CD4-positive, alpha-beta T cell treated with Interleukin-1 beta for 1 hour (primary cell): ENCODE data around the gene NHERF2.
A peak's percentile ranks its signal among the peaks of the same experiment; 100 is the strongest.

Source experiments
- DNase-seq, 2 donors: peaks; one replicate each; pipeline ENCODE4 v3.0.0-alpha.2; 2020 to 2022

Gene NHERF2

DNA sequence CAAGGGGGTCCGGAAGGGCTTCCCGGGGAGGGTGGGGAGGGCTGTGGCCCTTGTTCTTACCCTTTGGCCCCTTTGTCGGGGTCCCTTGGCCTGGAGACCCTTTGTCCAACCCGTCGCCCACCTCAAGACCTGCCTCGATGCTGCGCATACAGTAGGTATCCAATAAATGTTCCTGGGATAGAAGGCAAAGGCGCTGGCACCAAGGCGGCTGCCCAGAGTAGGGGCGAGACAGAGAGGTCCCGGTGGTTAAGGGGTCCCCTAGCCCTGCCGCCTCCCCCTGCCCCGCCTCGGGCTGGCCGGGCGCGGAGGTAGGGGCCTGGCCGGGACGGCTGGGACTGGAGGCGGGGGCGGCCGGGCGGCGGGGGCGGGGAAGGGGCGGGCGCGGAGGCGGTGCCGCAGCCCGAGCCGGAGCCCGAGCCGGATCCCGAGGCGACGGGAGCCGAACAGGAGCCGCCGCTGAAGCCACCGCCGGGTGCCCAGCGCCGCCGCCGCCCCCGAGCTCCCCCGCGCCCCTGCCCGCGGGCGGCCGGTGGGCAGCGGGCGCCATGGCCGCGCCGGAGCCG, at the start of gene NHERF2:
NHERF2 (plus strand) TSS at position 442 of the 563 bp plus-strand sequence; CDS start at position 546, 104 bp downstream.
- DNase-seq = no peak

DNA sequence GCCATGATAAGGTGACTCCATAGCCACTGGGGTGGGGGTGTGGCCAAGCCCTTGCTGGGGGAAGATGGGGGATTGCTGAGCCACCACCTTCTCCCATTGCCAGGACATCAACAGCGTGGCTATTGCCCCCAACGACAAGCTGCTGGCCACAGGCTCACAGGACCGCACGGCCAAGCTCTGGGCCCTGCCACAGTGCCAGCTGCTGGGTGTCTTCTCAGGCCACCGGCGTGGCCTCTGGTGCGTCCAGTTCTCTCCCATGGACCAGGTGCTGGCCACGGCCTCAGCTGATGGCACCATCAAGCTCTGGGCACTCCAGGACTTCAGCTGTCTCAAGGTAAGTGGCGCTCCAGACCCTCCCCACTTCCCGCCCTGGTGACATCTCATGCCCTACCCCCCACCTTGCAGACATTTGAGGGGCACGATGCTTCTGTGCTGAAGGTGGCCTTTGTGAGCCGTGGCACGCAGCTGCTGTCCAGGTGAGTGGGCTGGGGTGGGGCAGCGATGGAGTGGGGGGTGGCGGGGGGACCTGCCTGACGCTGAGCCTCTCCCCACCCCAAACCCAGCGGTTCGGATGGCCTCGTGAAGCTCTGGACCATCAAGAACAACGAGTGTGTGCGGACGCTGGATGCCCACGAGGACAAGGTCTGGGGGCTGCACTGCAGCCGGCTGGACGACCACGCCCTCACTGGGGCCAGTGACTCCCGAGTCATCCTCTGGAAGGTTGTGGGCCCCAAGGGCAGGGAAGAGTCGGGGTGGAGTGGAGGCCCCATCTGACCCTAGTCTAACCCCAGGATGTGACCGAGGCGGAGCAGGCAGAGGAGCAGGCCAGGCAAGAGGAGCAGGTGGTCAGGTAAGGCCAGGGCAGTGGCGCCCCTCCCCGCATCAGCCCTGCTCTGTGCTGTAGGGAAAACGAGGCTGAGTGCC, 49.5 kb upstream of the NHERF2 start:
- no peak for DNase-seq

DNA sequence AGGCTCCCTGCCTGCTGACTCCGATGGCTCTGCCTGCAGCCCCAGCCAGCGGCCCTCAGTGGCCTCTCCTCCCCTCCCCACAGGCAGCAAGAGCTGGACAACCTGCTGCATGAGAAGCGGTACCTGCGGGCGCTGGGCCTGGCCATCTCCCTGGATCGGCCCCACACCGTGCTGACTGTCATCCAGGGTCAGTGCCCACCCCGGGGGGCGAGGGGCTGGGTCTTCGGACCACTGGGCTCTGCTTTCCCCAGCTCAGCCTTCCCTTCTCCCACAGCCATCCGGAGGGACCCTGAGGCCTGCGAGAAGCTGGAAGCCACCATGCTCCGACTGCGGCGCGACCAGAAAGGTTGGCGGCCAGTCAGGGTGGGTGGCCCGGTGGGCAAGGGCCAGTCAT, 48.8 kb upstream of the NHERF2 start:
- no peak for DNase-seq

DNA sequence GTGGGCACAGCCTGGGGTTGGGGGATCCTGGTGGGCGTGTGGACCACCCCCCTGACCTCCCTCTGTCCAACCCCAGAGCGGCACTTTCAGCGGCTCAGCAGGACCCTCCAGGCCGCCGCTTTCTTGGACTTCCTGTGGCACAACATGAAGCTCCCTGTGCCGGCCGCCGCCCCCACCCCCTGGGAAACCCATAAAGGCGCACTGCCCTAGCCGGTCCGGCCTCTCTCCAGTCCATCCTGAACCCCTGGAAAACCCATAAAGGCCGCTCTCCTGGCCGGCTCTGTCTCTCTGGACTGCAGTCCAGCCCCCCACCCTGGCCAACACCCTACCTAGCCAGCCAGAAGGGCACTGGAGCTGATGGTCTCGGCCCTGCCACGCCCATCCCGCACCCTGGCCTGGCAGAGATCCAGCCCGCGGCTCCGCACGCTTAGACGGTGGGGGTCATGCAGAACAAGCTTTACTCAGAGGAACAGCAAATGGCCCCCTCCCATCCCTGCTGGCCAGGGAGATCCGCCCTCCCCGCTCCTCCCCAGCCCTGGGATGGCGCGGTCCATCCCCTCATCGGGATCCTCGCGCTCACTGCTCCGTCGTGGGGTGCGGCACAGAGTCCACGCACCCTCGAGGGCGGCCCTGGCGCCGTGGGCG, 48.1 kb upstream of the NHERF2 start:
- DNase-seq = no peak

DNA sequence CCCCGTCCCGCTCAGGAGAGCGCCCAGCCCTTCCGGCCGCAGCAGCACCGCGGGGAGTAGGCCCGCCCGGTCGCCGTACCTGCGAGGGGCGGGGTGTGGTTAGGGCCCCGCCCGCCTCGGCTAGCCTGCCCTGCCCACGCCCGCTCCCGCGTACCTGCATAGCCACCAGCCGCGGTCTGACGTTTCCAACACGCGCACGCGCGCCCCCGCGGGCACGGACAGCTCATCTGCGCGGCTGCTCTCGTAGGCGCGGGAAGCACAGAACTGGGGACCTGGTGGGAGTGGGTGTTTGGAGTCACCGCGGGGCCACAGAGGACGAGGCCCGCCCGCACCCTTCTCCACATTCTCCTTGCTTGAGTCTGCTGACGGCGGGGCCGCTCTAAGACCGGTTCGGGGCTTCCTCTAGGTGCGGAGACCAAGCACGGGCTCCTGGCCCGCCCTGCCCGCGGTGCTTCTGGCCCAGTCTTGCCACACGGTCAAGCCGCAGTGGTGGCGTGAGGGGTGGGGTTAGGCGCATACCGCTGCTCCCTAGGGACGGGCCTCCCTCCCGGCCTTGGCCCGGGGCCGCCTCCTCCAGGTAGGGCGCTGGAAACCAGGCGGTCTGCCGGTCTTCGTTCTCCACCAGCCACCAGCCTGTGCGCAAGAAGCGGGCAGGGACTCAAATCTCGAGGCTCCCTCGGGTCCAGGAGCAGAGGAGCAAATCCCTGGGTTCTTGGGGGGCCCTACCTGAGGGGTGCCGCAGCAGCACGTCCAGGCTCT, 47.3 kb upstream of the NHERF2 start:
- DNase-seq = peak; percentile 28 to 46

DNA sequence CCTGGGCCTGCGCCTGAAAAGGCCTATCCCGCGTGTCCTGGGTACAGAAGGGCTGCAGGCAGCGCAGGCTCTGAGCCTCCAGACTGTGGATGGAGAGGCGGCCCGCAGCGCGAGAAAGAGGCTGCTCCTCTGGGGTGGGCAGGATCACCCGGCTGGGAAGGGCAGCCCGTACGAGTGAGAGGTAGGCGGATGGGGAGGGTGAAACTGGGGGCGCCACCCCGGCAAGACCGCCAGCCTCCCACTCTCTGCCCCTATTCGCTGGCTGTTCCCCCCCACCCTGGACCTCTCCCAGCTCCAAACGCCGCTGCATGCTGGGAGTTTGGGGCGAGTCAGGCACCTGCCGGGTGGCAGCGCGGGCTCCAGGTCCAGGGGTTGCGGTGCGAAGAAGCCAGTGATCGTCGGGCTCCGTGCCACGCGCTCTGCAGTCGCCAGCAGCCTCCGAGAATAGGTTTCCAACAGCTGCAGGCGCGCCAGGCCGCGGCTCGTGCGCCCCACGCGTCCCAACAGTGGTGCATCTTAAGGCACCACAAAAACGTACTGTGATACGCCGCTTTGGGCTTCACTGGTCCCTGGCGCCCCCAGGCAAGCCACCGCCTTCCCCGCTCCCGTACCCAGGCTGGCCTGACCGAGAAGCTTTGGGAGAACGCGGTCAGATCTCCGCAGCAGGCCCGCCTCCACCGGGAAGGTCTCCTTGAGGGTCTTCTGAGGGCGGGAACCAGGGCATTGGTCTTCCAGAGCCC, 46.5 kb upstream of the NHERF2 start:
- no peak for DNase-seq

DNA sequence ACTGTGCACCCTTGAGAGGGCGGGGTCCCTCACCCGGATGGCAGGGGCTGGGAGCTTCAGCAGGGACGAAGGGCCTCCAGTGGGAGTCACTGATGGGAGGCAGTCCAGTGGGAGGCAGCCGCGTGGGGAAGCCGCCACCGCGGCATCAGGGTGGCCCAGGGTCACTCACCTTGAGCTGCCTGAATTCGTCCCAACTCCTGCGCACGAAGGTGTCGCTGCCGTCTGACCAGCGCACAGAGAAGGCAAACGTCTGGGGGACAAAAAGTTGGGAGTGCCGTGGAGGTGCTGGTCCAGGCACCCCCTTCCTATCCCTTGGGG, 46.0 kb upstream of the NHERF2 start:
- DNase-seq = no peak

DNA sequence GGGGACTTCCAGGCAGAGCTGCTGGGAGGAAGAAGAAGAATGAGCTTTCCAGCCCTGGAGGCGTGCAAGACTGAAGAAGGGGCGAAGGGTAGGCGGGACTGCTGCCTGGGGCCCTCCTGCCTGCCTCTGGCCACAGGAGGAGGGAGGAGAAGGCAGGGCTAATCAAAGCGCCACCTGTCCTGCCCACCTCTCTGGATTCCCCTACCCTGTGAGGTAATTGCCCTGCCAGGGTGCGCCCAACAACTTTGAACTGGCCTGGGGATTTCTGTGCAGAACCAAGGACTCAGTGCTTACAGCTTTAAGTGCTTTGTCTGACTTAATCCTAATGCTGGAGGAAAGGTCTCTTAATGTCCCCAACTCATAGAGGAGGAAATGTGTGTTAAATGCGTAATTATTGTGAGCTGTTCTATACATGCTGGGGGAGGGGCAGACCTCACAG, 45.3 kb upstream of the NHERF2 start, which contains the start of gene NOXO1:
NOXO1 (minus strand) TSS at position 72 of the 439 bp plus-strand sequence. CDS start 290 bp downstream, outside the sequence.
- no peak for DNase-seq

DNA sequence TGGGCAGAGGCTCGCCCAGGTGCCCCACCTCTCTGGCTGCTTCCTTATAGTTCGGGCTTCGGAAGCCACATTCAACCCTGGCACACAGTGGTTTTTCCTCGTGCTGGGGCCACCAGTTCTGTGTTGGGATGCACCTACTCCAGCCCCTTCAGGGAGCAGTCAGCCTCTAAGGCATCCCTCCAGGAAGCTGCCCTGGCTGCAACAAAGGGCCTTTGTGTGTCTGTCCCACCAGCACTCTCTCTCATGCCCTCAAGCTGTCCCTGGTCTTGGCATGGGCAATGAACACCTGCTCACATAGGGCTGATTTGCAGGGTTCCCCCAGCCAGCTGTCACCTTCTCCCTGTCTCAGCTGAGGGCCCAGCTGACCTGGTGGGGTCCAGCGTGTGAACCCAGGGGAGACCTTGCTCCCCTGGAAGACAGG, 44.7 kb upstream of the NHERF2 start:
- DNase-seq = no peak

DNA sequence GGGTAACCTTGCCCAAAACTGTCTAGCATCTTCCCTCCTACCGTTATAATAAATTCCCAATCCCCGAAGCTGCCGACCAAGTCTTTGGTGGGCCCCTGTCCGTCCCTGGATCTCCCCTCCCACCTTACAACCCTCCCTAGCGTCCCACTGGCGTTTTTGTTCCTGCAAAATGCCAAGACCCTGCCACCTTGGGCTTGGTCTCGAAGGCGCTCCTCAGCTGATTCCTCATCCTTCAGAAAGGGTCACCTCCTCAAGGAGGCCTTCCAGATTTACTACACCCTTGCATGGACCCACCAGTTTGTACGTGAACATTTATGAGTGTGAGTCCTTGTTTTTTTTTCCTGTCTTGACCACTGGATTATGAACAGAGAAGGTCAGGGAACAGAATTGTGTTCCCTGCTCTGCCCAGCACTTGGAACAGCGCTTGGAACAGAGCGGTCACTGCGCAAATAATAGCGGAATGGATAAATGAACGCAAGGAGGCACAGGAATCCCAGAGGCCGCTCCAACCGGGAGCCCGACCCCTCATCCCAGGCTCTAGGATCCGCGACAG, 43.6 kb upstream of the NHERF2 start:
- DNase-seq = no peak

DNA sequence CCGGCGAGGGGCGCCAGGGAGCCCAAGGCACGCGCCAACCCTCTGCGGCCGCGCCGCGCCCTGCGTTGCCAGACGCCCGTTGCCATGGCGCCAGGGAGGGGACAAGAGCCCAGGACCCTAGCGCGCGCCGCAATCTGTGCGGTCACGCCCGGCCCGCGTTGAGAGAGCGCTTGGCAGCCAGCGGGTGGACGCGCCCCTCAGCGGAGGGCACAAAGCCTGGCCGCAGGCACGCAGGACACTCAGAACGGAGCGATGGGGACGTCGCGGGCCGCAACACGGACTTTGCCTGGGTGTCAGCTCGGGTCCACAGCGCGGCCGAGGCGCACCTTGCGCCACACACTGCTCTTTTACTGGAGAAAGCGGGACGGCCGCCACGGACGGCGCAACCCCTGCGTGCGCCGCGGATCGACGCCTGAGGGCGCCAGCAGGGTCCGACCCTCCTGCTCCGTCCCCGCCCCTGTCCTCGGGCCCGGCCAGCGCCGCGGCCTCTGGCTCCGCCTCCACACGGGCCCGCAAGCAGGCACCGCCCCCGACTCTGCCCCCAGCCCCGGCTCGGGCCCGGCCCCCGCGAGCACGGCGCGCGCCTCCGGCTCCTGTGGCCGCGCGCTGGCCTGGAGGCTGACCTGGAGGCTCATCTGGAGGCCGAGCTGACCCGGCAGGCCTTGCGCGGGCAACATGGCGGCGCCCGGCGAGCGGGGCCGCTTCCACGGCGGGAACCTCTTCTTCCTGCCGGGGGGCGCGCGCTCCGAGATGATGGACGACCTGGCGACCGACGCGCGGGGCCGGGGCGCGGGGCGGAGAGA, 43.0 kb upstream of the NHERF2 start, which contains the start of gene GFER:
GFER (plus strand) TSS at position 650 of the 803 bp plus-strand sequence; CDS start at position 676, 26 bp downstream.
- DNase-seq = peak; percentile 80 to 86

DNA sequence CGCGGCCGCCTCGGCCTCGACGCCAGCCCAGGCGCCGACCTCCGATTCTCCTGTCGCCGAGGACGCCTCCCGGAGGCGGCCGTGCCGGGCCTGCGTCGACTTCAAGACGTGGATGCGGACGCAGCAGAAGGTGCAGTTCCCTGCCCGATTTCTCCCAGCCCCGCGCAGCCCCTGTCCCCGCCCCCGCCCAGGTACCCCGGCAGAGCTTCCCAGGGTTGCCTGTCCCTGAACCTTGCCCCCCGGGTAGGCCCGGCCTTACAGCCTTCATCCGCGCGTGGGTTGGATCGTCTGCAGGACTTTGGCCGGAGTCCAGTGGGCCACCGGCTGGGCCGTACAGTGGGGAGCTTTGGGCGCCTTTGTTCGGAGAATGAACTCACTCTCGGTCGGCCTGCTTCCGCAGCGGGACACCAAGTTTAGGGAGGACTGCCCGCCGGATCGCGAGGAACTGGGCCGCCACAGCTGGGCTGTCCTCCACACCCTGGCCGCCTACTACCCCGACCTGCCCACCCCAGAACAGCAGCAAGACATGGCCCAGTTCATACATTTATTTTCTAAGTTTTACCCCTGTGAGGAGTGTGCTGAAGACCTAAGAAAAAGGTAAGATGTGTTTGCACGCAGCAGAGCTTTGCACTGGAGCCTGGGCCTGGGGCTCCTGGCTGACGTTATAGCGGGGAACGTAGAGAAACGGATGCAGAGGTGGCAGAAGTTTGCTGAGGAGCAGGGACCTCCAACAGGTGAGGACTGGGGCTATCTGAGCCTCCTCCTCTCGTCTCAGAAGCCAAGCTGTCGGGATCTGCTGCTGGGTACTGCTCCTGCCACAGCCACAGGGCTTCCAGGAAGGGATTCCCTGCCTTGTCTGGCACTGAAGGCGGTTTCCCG, 42.1 kb upstream of the NHERF2 start:
- no peak for DNase-seq

DNA sequence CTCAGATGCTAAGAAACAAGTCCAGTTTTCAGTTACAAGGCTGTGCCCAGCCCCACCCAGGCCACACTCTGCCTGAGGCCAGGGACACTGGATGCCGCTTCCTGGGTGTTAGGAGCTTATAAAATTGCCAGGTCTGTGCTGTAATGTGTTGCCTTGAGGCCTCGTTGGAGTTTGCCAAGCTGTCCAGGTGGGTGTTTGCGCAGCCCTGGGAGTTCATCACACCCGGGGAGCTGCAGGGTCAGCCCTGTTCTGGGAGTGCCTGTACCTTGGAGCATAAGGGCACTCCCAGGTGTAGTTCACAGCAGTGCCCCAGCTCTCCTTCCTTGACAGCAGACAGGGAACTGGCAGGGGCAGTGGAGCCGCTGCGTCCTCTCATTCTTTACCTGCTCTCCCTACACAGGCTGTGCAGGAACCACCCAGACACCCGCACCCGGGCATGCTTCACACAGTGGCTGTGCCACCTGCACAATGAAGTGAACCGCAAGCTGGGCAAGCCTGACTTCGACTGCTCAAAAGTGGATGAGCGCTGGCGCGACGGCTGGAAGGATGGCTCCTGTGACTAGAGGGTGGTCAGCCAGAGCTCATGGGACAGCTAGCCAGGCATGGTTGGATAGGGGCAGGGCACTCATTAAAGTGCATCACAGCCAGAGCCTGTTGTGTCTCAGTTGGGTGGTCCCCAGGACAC, 41.1 kb upstream of the NHERF2 start:
- no peak for DNase-seq

DNA sequence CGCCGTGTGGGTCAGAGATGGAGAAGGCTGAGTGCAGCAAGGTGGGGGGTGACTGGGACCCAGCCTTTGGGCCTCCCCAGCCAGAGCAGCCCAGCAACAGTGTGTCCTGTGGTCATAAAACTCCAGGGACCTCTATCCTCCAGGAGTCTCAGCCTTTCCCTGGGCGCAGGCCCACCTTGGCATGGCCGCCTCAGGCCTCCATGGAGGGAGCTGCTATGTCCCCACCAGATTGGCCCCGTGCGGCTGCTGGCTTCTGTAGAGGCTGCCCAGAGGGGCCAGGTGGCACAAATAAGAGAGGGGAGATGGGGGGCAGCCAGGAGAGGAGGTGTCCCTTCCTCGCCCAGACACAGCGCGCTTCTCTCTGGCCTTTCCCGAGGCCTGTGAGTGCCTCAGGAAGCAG, 39.5 kb upstream of the NHERF2 start:
- no peak for DNase-seq

DNA sequence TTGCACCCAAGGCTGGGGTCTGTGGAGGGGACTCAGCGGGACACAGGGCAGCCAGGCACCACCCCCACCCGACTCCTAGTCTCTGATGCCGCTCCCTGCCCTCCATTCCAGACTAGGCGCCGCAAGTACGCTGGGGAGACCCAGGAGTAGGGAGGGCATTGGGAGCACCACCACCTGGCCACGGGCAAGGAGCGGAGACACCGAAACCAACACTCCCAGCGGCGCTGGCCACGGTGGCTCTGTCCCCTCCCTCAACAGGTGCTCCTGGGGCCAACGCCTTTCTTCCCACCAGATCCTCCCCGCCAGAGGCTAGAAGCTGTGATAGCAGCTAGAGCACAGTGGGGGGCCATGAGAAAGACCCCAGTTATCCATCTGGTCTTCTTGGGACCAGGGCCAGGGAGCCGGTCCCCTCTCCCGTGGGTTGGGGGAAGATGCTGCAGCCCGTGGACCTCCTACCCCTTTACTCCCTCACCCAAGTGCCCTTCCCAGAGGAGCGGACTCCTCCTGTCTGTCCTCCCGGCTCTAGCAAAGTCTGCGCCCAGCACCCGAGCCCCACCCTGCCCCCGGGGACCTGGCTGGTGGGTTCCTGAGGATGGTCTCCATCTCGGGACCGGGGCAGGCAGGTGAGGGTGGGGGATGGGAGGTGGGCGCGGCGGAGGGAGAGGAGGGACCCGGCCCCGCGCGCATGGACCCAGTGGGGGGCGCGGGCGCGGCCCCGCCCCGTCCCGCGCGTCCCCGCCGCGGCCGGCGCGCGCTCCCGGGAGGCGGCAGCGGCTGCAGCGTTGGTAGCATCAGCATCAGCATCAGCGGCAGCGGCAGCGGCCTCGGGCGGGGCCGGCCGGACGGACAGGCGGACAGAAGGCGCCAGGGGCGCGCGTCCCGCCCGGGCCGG, 37.2 kb upstream of the NHERF2 start, which contains the start of gene SYNGR3:
SYNGR3 (plus strand) TSS at position 762 of the 892 bp plus-strand sequence. CDS start 133 bp downstream, outside the sequence.
- DNase-seq = no peak

DNA sequence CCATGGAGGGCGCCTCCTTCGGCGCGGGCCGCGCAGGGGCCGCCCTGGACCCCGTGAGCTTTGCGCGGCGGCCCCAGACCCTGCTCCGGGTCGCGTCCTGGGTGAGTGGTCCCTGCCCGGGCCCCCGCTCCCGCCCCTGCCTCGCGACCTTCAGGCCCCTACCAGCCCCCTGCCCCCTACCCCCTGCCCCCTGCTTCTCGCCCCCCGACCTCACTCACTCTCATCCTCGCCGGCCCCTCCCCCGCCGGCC, 36.7 kb upstream of the NHERF2 start:
- DNase-seq = no peak

DNA sequence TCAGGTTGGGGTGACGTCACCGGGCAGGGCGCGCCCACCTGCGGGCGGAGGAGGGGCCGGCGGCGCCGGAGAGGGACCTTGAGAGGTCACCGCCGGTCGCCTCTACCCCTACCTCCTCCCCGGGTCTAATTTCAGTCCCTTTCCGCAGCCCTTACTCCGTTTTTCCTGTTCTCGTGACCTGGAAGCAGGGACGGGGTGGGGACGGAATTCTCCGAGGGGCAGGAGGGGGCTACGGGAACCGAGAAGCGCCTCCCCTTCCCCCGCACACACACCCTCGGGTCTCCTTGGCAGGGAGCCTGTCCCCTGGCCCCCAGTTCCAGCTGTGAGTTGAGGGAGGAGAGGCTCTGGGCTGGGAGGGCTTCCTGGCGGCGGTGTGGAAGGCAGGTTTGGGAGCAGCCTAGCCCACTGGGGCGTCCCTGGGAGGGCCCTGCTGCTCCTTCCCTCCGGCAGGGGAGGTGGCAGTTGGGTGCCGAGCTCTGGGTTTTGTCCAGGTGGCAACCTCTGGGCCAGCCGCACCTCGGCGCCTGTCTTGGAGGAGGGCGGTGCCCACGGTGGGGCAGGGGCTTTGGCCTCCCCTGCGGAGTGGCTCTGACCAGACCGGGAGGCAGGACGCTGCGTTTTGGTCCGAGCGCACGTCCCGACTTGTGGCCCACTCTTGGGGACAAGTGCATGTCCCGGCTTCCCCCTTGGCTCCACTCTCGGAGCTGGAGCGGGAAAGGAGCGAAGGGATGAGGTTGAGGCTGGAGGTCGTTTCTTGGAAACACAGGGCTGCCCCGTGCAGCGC, 36.2 kb upstream of the NHERF2 start:
- DNase-seq = peak; percentile 64 to 72
